BE2C (cell line): ENCODE measurements around the gene STAMBPL1.
"Not testable (repeated sequence)": the region's sequence is repeated elsewhere in the genome, so short reads cannot be mapped to it uniquely, and the experiment has no call there.

Experiments
- DNase-seq: peaks from one replicate; pipeline ENCODE4 v3.0.0-alpha.2; 2020
- H3K27me3 ChIP-seq: fragments of 250-450 bp; sonication (Bioruptor Pico); 2 replicates; pipeline ENCODE4 v1.5.1; 2020; ENCODE audit warnings: mild to moderate bottlenecking
- H3K36me3 ChIP-seq: fragments of 250-450 bp; sonication (Bioruptor Pico); 2 replicates; pipeline ENCODE4 v1.5.1; 2020; ENCODE audit warnings: mild to moderate bottlenecking
- H3K4me1 ChIP-seq: fragments of 250-450 bp; sonication (Bioruptor Pico); 2 replicates; pipeline ENCODE4 v1.5.1; 2020
- H3K4me3 ChIP-seq: 2 replicates; pipeline ENCODE4 v1.5.1; 2011; ENCODE audit warnings: low read depth, low read length
- H3K9me3 ChIP-seq: fragments of 250-450 bp; sonication (Bioruptor Pico); 2 replicates; pipeline ENCODE4 v1.5.1; 2020
- CTCF ChIP-seq: IDR thresholded peaks from 2 replicates; pipeline ENCODE4 v1.5.1; 2012; ENCODE audit warnings: mild to moderate bottlenecking, low read depth, low read length

The STAMBPL1 gene

GRCh38 chr10:88926566-88927415, 46.7 kb downstream of the STAMBPL1 start:
- no peak for DNase-seq
- Histone ChIP-seq H3K4me3 (no peak overlapping the region), H3K9me3 (no peaks in the 10 kb centered on the region), H3K4me1 (peaks cover 14% of the 10 kb centered on the region), H3K36me3 (no peaks in the 10 kb centered on the region), H3K27me3 (no peaks in the 10 kb centered on the region)
- TF ChIP-seq CTCF, result no peak

- TF ChIP-seq CTCF, result no peak
- Histone ChIP-seq H3K9me3 (no peaks in the 10 kb centered on the region), H3K4me1 (peaks cover 16% of the 10 kb centered on the region), H3K4me3 (no peak overlapping the region), H3K36me3 (no peaks in the 10 kb centered on the region), H3K27me3 (no peaks in the 10 kb centered on the region)
- no peak for DNase-seq
These were observed 47.3 kb downstream of the STAMBPL1 start for GRCh38 chr10:88927416-88927690.

- no peak for DNase-seq
- Histone ChIP-seq H3K36me3 (no peaks in the 10 kb centered on the region), H3K27me3 (no peaks in the 10 kb centered on the region), H3K4me1 (peaks cover 16% of the 10 kb centered on the region), H3K9me3 (no peaks in the 10 kb centered on the region), H3K4me3 (no peak overlapping the region)
- no peak for TF ChIP-seq CTCF
These were observed 48.2 kb downstream of the STAMBPL1 start for GRCh38 chr10:88928254-88928653.

- H3K27me3 ChIP-seq, result no peaks in the 10 kb centered on the region
- H3K4me1 ChIP-seq, result peaks cover 8% of the 10 kb centered on the region
- H3K36me3 ChIP-seq, result no peaks in the 10 kb centered on the region
- no peaks in the 10 kb centered on the region for H3K9me3 ChIP-seq
- no peak for DNase-seq
- no peak overlapping the region for H3K4me3 ChIP-seq
- no peak for TF ChIP-seq CTCF
These were observed 51.5 kb downstream of the STAMBPL1 start for GRCh38 chr10:88931548-88931947.

GRCh38 chr10:88932029-88932428, 52.0 kb downstream of the STAMBPL1 start:
- not testable (repeated sequence) for H3K27me3 ChIP-seq, H3K9me3 ChIP-seq, H3K4me3 ChIP-seq, DNase-seq, H3K4me1 ChIP-seq, H3K36me3 ChIP-seq

GRCh38 chr10:88932539-88933256, 52.7 kb downstream of the STAMBPL1 start:
- H3K4me1 ChIP-seq, result peaks cover 8% of the 10 kb centered on the region
- H3K4me3 ChIP-seq, result no peak overlapping the region
- peak; percentile 83 for DNase-seq
- no peaks in the 10 kb centered on the region for H3K9me3 ChIP-seq
- no peaks in the 10 kb centered on the region for H3K36me3 ChIP-seq
- no peaks in the 10 kb centered on the region for H3K27me3 ChIP-seq
- TF ChIP-seq CTCF, result peak; percentile 95
